IMR-90 (cell line): ENCODE results near the gene PTK6. TPM values are rescaled to one million over a fixed set of nuclear protein-coding genes. Genes with fewer than 3 reads are reported as not detected.

Experiments
- ATAC-seq: fragments of 200-7000 bp; cut with Tn5 transposase; 2 replicates; pipeline ENCODE4 v1.9.1; 2020; ENCODE audit warnings: low read depth, mild to moderate bottlenecking, moderate library complexity
- BruUV-seq: library from RNA; stranded (reverse); fragments of 400-500 nt; replicated peaks from 2 replicates; lab custom pipeline; 2021; lab: Mats Ljungman, UMichigan
- CTCF ChIA-PET: fragments of 300-600 bp; formaldehyde crosslinking; extraction: SDS; loops from one replicate; lab custom pipeline; 2021; ENCODE audit warnings: antibody characterized with exemption; lab: Yijun Ruan, JAX
- POLR2A ChIA-PET: fragments of 300-600 bp; sonication (Branson Sonifier 250); formaldehyde crosslinking; loops from one replicate; lab custom pipeline; 2022; ENCODE audit warnings: antibody characterized with exemption; ENCODE audit not compliant: unreplicated experiment; lab: Charles Lee
- DNase-seq: peaks from one replicate; pipeline ENCODE4 v3.0.0; 2013
- H2AFZ ChIP-seq: replicated peaks from 2 replicates; pipeline ENCODE3; 2013; ENCODE audit warnings: low read length, mild to moderate bottlenecking; ENCODE audit not compliant: poor library complexity
- H2AK5ac ChIP-seq: 2 replicates; pipeline ENCODE4 v1.6.1; 2013; ENCODE audit warnings: low read depth, low read length, inconsistent platforms
- H2AK9ac ChIP-seq: replicated peaks from 2 replicates; pipeline ENCODE3; 2013; ENCODE audit warnings: mild to moderate bottlenecking, low read depth, low read length, moderate library complexity; ENCODE audit not compliant: poor library complexity
- H2BK120ac ChIP-seq: 2 replicates; pipeline ENCODE4 v1.6.1; 2013; ENCODE audit warnings: low read depth, low read length, inconsistent platforms
- H2BK15ac ChIP-seq: 3 replicates; pipeline ENCODE4 v1.6.1; 2013; ENCODE audit warnings: low read depth, low read length, inconsistent platforms
- H2BK20ac ChIP-seq: 2 replicates; pipeline ENCODE4 v1.6.1; 2013; ENCODE audit warnings: low read depth, mild to moderate bottlenecking, inconsistent platforms, low read length, moderate library complexity
- H2BK5ac ChIP-seq: 2 replicates; pipeline ENCODE4 v1.6.1; 2013; ENCODE audit warnings: mild to moderate bottlenecking, low read depth, low read length, inconsistent platforms; ENCODE audit not compliant: poor library complexity, severe bottlenecking
- H3K14ac ChIP-seq: replicated peaks from 2 replicates; pipeline ENCODE4 v1.6.1; 2013; ENCODE audit warnings: low read depth, low read length, inconsistent platforms
- H3K18ac ChIP-seq: 2 replicates; pipeline ENCODE4 v1.6.1; 2013; ENCODE audit warnings: low read depth, low read length, control low read depth
- H3K23ac ChIP-seq: 2 replicates; pipeline ENCODE4 v1.6.1; 2013; ENCODE audit warnings: low read depth, low read length, inconsistent platforms
- H3K27ac ChIP-seq: 2 replicates; pipeline ENCODE4 v1.5.1; 2013; ENCODE audit warnings: mild to moderate bottlenecking, control low read depth, low read length; ENCODE audit not compliant: insufficient read depth
- H3K27me3 ChIP-seq: 2 replicates; pipeline ENCODE4 v1.6.1; 2013; ENCODE audit warnings: low read length; ENCODE audit not compliant: control insufficient read depth, insufficient read depth
- H3K36me3 ChIP-seq: 2 replicates; pipeline ENCODE4 v1.6.1; 2013; ENCODE audit warnings: low read length, mixed read lengths; ENCODE audit not compliant: control insufficient read depth, insufficient read depth
- H3K4ac ChIP-seq: 2 replicates; pipeline ENCODE4 v1.6.1; 2013; ENCODE audit warnings: low read depth, low read length, inconsistent platforms
- H3K4me1 ChIP-seq: 2 replicates; pipeline ENCODE4 v1.6.1; 2013; ENCODE audit warnings: low read length, mixed read lengths; ENCODE audit not compliant: control insufficient read depth, insufficient read depth
- H3K4me2 ChIP-seq: 2 replicates; pipeline ENCODE4 v1.6.1; 2013; ENCODE audit warnings: low read depth, mild to moderate bottlenecking, control low read depth, low read length, moderate library complexity
- H3K4me3 ChIP-seq: 2 replicates; pipeline ENCODE4 v1.5.1; 2013; ENCODE audit warnings: low read depth, mild to moderate bottlenecking, control low read depth, low read length, moderate library complexity; ENCODE audit not compliant: insufficient read depth
- H3K56ac ChIP-seq: 2 replicates; pipeline ENCODE4 v1.6.1; 2013; ENCODE audit warnings: low read length, inconsistent platforms; ENCODE audit not compliant: insufficient read depth; ENCODE audit errors: extremely low read depth
- H3K79me1 ChIP-seq, 2 experiments: 2 replicates each; pipeline ENCODE4 v1.6.1; 2013; ENCODE audit warnings: low read length in 2 of 2, inconsistent platforms in 1 of 2, low read depth in 1 of 2
- H3K9ac ChIP-seq: 2 replicates; pipeline ENCODE4 v1.6.1; 2013; ENCODE audit warnings: low read depth, low read length, control low read depth
- H3K9me1 ChIP-seq: 2 replicates; pipeline ENCODE4 v1.6.1; 2013; ENCODE audit warnings: low read length, inconsistent platforms; ENCODE audit not compliant: insufficient read depth
- H3K9me3 ChIP-seq: 2 replicates; pipeline ENCODE4 v1.6.1; 2013; ENCODE audit warnings: low read length; ENCODE audit not compliant: control insufficient read depth, insufficient read depth
- H4K20me1 ChIP-seq: 2 replicates; pipeline ENCODE4 v1.6.1; 2013; ENCODE audit warnings: low read length, inconsistent platforms; ENCODE audit not compliant: insufficient read depth
- H4K5ac ChIP-seq: 2 replicates; pipeline ENCODE4 v1.6.1; 2013; ENCODE audit warnings: mild to moderate bottlenecking, low read depth, low read length, control low read depth
- H4K8ac ChIP-seq, 2 experiments: 2 replicates each; pipeline ENCODE4 v1.6.1; 2013; ENCODE audit warnings: low read depth in 2 of 2, low read length in 2 of 2, control low read depth in 1 of 2, inconsistent platforms in 1 of 2
- H4K91ac ChIP-seq: 2 replicates; pipeline ENCODE4 v1.6.1; 2013; ENCODE audit warnings: low read depth, low read length, inconsistent platforms; ENCODE audit not compliant: insufficient read depth
- BHLHE40 ChIP-seq: fragments of 150-350 bp; IDR thresholded peaks from 2 replicates; pipeline ENCODE4 v1.6.1; 2016; ENCODE audit warnings: mild to moderate bottlenecking, low read depth, low read length
- CEBPB ChIP-seq: IDR thresholded peaks from 2 replicates; pipeline ENCODE4 v1.6.1; 2012; ENCODE audit warnings: low read depth, low read length, improper control_type of control experiment
- CHD1 ChIP-seq: IDR thresholded peaks from 2 replicates; pipeline ENCODE4 v1.6.1; 2012; ENCODE audit warnings: low read depth, low read length, improper control_type of control experiment
- FOS ChIP-seq: fragments of 150-350 bp; IDR thresholded peaks from 2 replicates; pipeline ENCODE4 v1.6.1; 2016; ENCODE audit warnings: low read depth, low read length
- MAFK ChIP-seq: IDR thresholded peaks from 2 replicates; pipeline ENCODE4 v1.6.1; 2012; ENCODE audit warnings: low read depth, low read length, improper control_type of control experiment
- MAZ ChIP-seq: IDR thresholded peaks from 2 replicates; pipeline ENCODE4 v1.6.1; 2012; ENCODE audit warnings: low read depth, mild to moderate bottlenecking, low read length, improper control_type of control experiment, moderate library complexity, borderline replicate concordance
- MXI1 ChIP-seq: IDR thresholded peaks from 2 replicates; pipeline ENCODE4 v1.6.1; 2012; ENCODE audit warnings: low read depth, mild to moderate bottlenecking, low read length, moderate library complexity, borderline replicate concordance
- NFE2L2 ChIP-seq: fragments of 150-350 bp; IDR thresholded peaks from 2 replicates; pipeline ENCODE4 v1.6.1; 2016; ENCODE audit warnings: low read depth, mild to moderate bottlenecking, low read length
- POLR2A ChIP-seq: IDR thresholded peaks from 2 replicates; pipeline ENCODE4 v1.6.1; 2012; ENCODE audit warnings: mild to moderate bottlenecking, low read depth, low read length
- RAD21 ChIP-seq: IDR thresholded peaks from 2 replicates; pipeline ENCODE4 v1.6.1; 2012; ENCODE audit warnings: low read length, improper control_type of control experiment
- RCOR1 ChIP-seq: IDR thresholded peaks from 2 replicates; pipeline ENCODE4 v1.6.1; 2012; ENCODE audit warnings: mild to moderate bottlenecking, low read length, improper control_type of control experiment; ENCODE audit not compliant: insufficient replicate concordance
- RFX5 ChIP-seq: IDR thresholded peaks from 2 replicates; pipeline ENCODE4 v1.8.0; 2012; ENCODE audit warnings: low read depth, mild to moderate bottlenecking, low read length, moderate library complexity
- WGBS, 2 experiments: methylation state at CpG; one replicate each; pipeline versions ENCODE4 v1.1.5 to v1.1.7; 2013; ENCODE audit warnings: missing lambda C conversion rate in 2 of 2; ENCODE audit not compliant: insufficient read length in 1 of 2; ENCODE audit errors: extremely low coverage in 2 of 2; 5-methylcytosine and 5-hydroxymethylcytosine counted together
- dilution Hi-C: fragments of 300-500 bp; cut with HindIII; formaldehyde crosslinking; loops from one replicate; pipeline ENCODE4 v1.14.3; 2018; ENCODE audit warnings: low sequenced_read_pairs; ENCODE audit not compliant: unreplicated experiment
- in situ Hi-C: fragments of 300-500 bp; cut with MboI; formaldehyde crosslinking; loops from 3 replicates; pipeline ENCODE4 v1.14.3; 2019; ENCODE audit warnings: low sequenced_read_pairs, inconsistent platforms, mixed read lengths
- intact Hi-C: fragments of 100-400 bp; cut with micrococcal nuclease; formaldehyde crosslinking; loops from 2 replicates; pipeline ENCODE4 v1.10.0; 2022
- polyA plus RNA-seq, 3 experiments: library from polyadenylated mRNA; depleted of rRNA; stranded (reverse); fragments of >200 nt; gene quantifications; 2 replicates each; pipeline ENCODE4 v1.2.3, GENCODE V29; 2012; ENCODE audit warnings: low replicate concordance in 1 of 3
- total RNA-seq: library from RNA; depleted of rRNA; stranded (reverse); fragments of >200 nt; gene quantifications from 2 replicates; pipeline ENCODE4 v1.2.3, GENCODE V29; 2012
- TF ChIP-seq, protein P1 (sequence below): fragments of 150-350 bp; IDR thresholded peaks from 2 replicates; pipeline ENCODE4 v1.6.1; 2017; ENCODE audit warnings: mild to moderate bottlenecking, antibody characterized with exemption, low read length, low read depth
- TF ChIP-seq, protein P2 (sequence below): conservative IDR thresholded peaks from 2 replicates; pipeline ENCODE4 v1.5.1; 2012; ENCODE audit warnings: mild to moderate bottlenecking, low read depth, low read length, improper control_type of control experiment

PTK6 gene
- total and polyA plus RNA-seq, 2 of the 4 experiments (the other 2 are of a cell fraction) = not detected

DNA sequence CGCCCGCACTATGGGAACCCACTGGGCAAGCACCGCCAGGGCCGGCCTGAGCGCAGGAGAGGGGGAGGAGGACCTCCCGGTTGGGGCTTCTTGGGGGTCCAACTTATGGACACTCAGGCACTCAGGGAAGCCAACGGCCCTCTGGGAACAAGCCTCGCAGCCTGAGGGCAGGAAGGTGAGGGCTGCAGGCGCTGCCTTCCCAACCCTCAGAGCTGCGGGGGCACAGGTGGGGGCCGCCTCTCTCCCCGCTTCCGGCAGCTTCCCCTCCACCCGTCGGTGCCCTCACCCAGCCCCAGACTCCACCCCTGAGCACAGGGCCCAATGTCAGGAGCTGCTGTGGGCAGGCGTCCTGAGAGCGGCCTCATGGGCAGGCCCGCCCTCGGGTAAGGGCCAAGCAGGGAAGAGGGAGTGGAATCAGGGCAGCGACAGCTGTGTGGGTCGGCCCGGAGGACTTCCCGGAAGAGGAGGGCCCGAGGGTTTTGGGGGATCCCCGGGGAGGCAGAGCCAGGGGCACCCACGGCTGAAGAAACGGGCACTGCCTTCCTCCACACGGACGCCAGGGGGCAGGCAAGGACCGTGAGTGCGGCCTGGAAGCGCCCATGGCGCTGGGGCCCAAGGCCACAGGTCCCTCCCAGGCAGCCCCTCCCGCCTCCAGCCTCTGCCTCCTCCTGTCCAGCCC lies 488 bp upstream of the PTK6 start:
- H2BK20ac ChIP-seq = no peak overlapping the region
- no peak overlapping the region for H2BK5ac ChIP-seq
- no peaks in the 10 kb centered on the region for H3K9me1 ChIP-seq
- ChIA-PET POLR2A (no interaction called here), CTCF (interaction anchor here (0.5 to 1.9 kb wide), 10 partner anchors 16 to 579 kb away, joined by 3 to 10 read pairs (median 3); partner anchors contain the start of gene TPD52L2)
- H3K9me3 ChIP-seq = no peaks in the 10 kb centered on the region
- peak overlapping the region; percentile 50; the same call in 1 of the 2 replicates for H4K5ac ChIP-seq
- no peak overlapping the region for H3K18ac ChIP-seq
- H2AK9ac ChIP-seq = peak overlapping the region; percentile 43
- H2AFZ ChIP-seq = peak overlapping the region; percentile 98
- H4K20me1 ChIP-seq = no peaks in the 10 kb centered on the region
- no peak overlapping the region for H2BK15ac ChIP-seq
- H3K4me1 ChIP-seq = peaks cover 3% of the 10 kb centered on the region; the same call in 1 of the 2 replicates
- no peak overlapping the region for H2AK5ac ChIP-seq
- H4K91ac ChIP-seq = 0 out of 2 replicates have a peak overlapping the region, but pooled peaks have one; percentile 8
- no peak overlapping the region for H3K14ac ChIP-seq
- no TSS peak for BruUV-seq
- H4K8ac ChIP-seq = peak overlapping the region; percentile 5 to 91; a peak in 3 of 4 replicates
- H3K27me3 ChIP-seq = peaks cover 4% of the 10 kb centered on the region; the same call in 1 of the 2 replicates
- H3K4me3 ChIP-seq = 0 out of 2 replicates have a peak overlapping the region, but pooled peaks have one; percentile 12
- in situ Hi-C loops = loop anchor here (10.0 kb wide), 2 partner anchors 327 to 437 kb away; partner anchors contain the start of genes ABHD16B, SAMD10 and TPD52L2
- DNase-seq (peak; percentile 86), ATAC-seq (peak; percentile 95)
- H3K9ac ChIP-seq = no peak overlapping the region
- intact Hi-C loops = loop anchor here (1.0 to 10.0 kb wide), 5 partner anchors 117 to 583 kb away; partner anchors contain the start of genes RTEL1, STMN3 and UCKL1
- H3K27ac ChIP-seq = no peak overlapping the region; the same call in 1 of the 2 replicates
- peak overlapping the region; percentile 62; the same call in 1 of the 2 replicates for H2BK120ac ChIP-seq
- H3K36me3 ChIP-seq = no peaks in the 10 kb centered on the region
- H3K4me2 ChIP-seq = peak overlapping the region; percentile 28; the same call in 1 of the 2 replicates
- WGBS, 2 experiments = 0% methylated on average over 3 of the region's 34 CpGs; no CpG with 5 or more reads in 1 of the 2 experiments
- no peak overlapping the region for H3K56ac ChIP-seq
- no peak overlapping the region for H3K23ac ChIP-seq
- dilution Hi-C loops = no loop called here
- peak overlapping the region; percentile 39; the same call in 1 of the 2 replicates for H3K4ac ChIP-seq
- no peaks in the 10 kb centered on the region for H3K79me1 ChIP-seq
- TF ChIP-seq RFX5 (no peak), MAZ (peak; percentile 95), MAFK (no peak), CHD1 (no peak), BHLHE40 (no peak), NFE2L2 (no peak), RCOR1 (no peak), FOS (no peak), RAD21 (peak; percentile 99), MXI1 (no peak), POLR2A (peak; percentile 62), CEBPB (no peak)
- TF ChIP-seq, protein P1, sequence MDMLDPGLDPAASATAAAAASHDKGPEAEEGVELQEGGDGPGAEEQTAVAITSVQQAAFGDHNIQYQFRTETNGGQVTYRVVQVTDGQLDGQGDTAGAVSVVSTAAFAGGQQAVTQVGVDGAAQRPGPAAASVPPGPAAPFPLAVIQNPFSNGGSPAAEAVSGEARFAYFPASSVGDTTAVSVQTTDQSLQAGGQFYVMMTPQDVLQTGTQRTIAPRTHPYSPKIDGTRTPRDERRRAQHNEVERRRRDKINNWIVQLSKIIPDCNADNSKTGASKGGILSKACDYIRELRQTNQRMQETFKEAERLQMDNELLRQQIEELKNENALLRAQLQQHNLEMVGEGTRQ = no peak
- TF ChIP-seq, protein P2, sequence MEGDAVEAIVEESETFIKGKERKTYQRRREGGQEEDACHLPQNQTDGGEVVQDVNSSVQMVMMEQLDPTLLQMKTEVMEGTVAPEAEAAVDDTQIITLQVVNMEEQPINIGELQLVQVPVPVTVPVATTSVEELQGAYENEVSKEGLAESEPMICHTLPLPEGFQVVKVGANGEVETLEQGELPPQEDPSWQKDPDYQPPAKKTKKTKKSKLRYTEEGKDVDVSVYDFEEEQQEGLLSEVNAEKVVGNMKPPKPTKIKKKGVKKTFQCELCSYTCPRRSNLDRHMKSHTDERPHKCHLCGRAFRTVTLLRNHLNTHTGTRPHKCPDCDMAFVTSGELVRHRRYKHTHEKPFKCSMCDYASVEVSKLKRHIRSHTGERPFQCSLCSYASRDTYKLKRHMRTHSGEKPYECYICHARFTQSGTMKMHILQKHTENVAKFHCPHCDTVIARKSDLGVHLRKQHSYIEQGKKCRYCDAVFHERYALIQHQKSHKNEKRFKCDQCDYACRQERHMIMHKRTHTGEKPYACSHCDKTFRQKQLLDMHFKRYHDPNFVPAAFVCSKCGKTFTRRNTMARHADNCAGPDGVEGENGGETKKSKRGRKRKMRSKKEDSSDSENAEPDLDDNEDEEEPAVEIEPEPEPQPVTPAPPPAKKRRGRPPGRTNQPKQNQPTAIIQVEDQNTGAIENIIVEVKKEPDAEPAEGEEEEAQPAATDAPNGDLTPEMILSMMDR = peak; percentile 98
